D721Med (cell line): ENCODE results near the gene CCDC91.
"Not testable (repeated sequence)": the region's sequence is repeated elsewhere in the genome, so short reads cannot be mapped to it uniquely, and the experiment has no call there.

Experiments
- DNase-seq: peaks from one replicate; pipeline ENCODE4 v3.0.0; 2011; ENCODE audit warnings: low spot score; ENCODE audit not compliant: insufficient read length
- FAIRE-seq: peaks from 2 replicates; lab custom pipeline; 2011; peaks lifted over from hg19 to GRCh38; lab: Jason Lieb, UNC
- CTCF ChIP-seq: IDR thresholded peaks from 2 replicates; pipeline ENCODE4 v1.5.1; 2012; ENCODE audit warnings: mild to moderate bottlenecking, control low read depth; ENCODE audit not compliant: insufficient read depth; ENCODE audit errors: missing control alignments

The CCDC91 gene

GRCh38 chr12:28308891-28309290, 118.6 kb downstream of the CCDC91 start:
- no peak for FAIRE-seq
- no peak for TF ChIP-seq CTCF
- no peak for DNase-seq

- no peak for TF ChIP-seq CTCF
- no peak for FAIRE-seq
- DNase-seq, result no peak
Observed at GRCh38 chr12:28313631-28314030, 123.4 kb downstream of the CCDC91 start.

- FAIRE-seq (no peak), DNase-seq (no peak)
- no peak for TF ChIP-seq CTCF
Observed at GRCh38 chr12:28316049-28316448, 125.8 kb downstream of the CCDC91 start.

GRCh38 chr12:28318273-28318672, 128.0 kb downstream of the CCDC91 start:
- DNase-seq (no peak), FAIRE-seq (no peak)
- no peak for TF ChIP-seq CTCF

GRCh38 chr12:28320353-28320752, 130.1 kb downstream of the CCDC91 start:
- FAIRE-seq (no peak), DNase-seq (no peak)
- no peak for TF ChIP-seq CTCF

- FAIRE-seq (no peak), DNase-seq (no peak)
Observed at GRCh38 chr12:28327722-28328121, 137.5 kb downstream of the CCDC91 start.

GRCh38 chr12:28328967-28329366, 138.7 kb downstream of the CCDC91 start:
- TF ChIP-seq CTCF, result no peak
- FAIRE-seq (no peak), DNase-seq (no peak)

More at GRCh38 chr12:28327722-28328121, 137.5 kb downstream of the CCDC91 start:
- no peak for TF ChIP-seq CTCF

- not testable (repeated sequence) for DNase-seq, FAIRE-seq
Observed at GRCh38 chr12:28329727-28330126, 139.5 kb downstream of the CCDC91 start.

- FAIRE-seq, DNase-seq: not testable (repeated sequence)
Observed at GRCh38 chr12:28330232-28330631, 140.0 kb downstream of the CCDC91 start.
